Measurements from ENCODE around the gene YAE1.

YAE1 gene

DNA sequence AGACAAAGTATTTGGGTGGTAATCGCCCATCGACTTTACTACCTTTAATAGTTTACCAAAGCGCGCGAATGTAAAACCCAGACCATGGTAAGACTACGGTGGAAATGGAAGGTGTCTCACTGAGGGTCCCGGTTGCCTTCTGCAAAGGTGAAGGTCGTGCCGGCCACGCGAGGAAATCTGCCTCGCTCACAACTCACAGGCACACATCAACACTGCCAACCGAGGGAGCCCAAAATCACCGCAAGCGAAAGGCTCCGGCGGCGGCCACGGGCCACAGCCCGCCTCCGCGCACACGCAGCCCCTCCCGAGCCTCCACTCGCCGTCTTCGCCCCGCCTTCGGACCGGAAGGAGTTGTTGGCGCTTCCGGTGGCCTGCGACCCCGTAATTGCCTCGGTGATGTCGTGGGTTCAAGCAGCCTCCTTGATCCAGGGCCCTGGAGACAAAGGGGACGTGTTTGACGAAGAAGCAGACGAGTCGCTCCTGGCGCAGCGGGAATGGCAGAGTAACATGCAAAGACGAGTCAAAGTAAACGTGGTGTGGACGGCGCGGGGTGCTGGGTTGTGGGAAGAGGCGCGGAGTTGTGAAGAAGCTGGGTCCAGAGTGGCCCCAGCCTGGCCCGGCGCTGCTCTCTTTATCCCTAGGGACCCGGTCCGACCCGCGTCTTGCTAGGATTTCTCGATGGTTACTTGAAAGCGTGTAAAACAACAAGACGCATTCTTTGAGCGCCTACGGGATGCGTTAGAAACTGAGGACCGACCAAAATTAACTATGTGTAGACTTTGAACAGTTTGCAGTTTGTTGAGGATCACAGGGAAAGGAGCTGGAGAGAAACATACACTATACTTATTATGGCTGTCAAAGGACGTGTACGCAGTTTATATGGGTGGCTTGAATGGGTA, at the start of gene YAE1:
YAE1 (plus strand) TSS at position 382 of the 899 bp plus-strand sequence; CDS start at position 397, 15 bp downstream.
- ATAC-seq (peak; percentile 97), DNase-seq (peak; percentile 88)
- H3K27me3 Mint-ChIP-seq, result no peaks in the 10 kb centered on the region
- H3K4me3 Mint-ChIP-seq, result peak within 1 kb of the TSS; percentile 100
- H3K9me3 Mint-ChIP-seq, result no peaks in the 10 kb centered on the region
- H3K4me1 Mint-ChIP-seq, result peaks cover 27% of the 10 kb centered on the region
- H3K36me3 Mint-ChIP-seq (ENCODE audit: low read depth), result peaks cover 10% of the 10 kb centered on the region
- peak within 1 kb of the TSS; percentile 96 for H3K27ac Mint-ChIP-seq

DNA sequence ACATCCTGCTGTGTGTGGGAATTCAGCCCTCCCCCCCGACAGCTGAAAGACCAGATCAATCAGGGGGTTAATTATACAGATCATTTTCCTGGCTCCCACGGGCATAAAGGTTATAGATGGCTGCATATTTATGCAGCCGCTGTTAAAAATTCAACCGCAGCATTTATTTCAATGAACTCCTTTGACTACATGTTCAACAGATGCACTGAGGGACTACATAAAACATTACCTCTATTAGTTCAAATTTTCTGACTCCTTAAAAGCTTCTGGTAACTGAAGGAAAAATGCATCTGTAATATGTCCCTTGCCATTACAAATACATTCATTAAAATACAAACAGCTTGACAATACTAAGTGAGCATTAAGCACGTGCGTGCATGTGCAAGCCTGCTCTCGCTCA, 49.7 kb upstream of the YAE1 start:
- H3K4me1 Mint-ChIP-seq, result no peaks in the 10 kb centered on the region
- H3K4me3 Mint-ChIP-seq, result no peak overlapping the region
- ATAC-seq, result no peak
- no peaks in the 10 kb centered on the region for H3K36me3 Mint-ChIP-seq (ENCODE audit: low read depth)
- no peak for DNase-seq
- no peak overlapping the region for H3K27ac Mint-ChIP-seq
- H3K9me3 Mint-ChIP-seq, result no peaks in the 10 kb centered on the region
- H3K27me3 Mint-ChIP-seq, result no peaks in the 10 kb centered on the region

- H3K27ac Mint-ChIP-seq, result no peak overlapping the region
- no peaks in the 10 kb centered on the region for H3K9me3 Mint-ChIP-seq
- no peak overlapping the region for H3K4me3 Mint-ChIP-seq
- DNase-seq (no peak), ATAC-seq (no peak)
- H3K27me3 Mint-ChIP-seq, result peaks cover 2% of the 10 kb centered on the region
- H3K4me1 Mint-ChIP-seq, result no peaks in the 10 kb centered on the region
- H3K36me3 Mint-ChIP-seq (ENCODE audit: low read depth), result no peaks in the 10 kb centered on the region
These were observed 49.0 kb upstream of the YAE1 start for GRCh38 chr7:39517240-39517639.

DNA sequence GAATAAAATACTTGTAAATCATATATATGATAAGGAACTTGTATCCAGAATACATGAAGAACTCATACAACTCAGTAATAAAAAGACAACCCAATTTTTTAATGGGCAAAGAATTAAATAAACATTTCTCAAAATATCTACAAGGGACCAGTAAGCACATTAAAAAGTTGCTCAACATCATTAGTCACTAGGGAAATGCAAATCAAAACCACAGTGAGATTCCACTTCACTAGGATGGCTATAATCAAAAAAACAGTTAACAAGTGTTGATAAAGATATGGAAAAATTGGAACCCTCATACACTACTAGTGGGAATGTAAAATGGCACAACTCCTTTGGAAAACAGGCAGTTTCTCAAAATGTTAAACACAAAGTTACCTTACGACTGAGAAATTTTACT, 40.3 kb upstream of the YAE1 start:
- H3K4me1 Mint-ChIP-seq, result no peaks in the 10 kb centered on the region
- ATAC-seq (no peak), DNase-seq (no peak)
- H3K4me3 Mint-ChIP-seq, result no peak overlapping the region
- peaks cover 22% of the 10 kb centered on the region for H3K27me3 Mint-ChIP-seq
- H3K36me3 Mint-ChIP-seq (ENCODE audit: low read depth), result no peaks in the 10 kb centered on the region
- H3K27ac Mint-ChIP-seq, result no peak overlapping the region
- no peaks in the 10 kb centered on the region for H3K9me3 Mint-ChIP-seq

- DNase-seq (no peak), ATAC-seq (no peak)
- Mint-ChIP-seq H3K4me1 (no peaks in the 10 kb centered on the region), H3K27ac (no peak overlapping the region), H3K4me3 (no peak overlapping the region), H3K27me3 (peaks cover 22% of the 10 kb centered on the region), H3K36me3 (ENCODE audit: low read depth) (no peaks in the 10 kb centered on the region), H3K9me3 (no peaks in the 10 kb centered on the region)
These were observed 39.5 kb upstream of the YAE1 start for GRCh38 chr7:39526666-39527065.

GRCh38 chr7:39527296-39527695, 38.9 kb upstream of the YAE1 start:
- no peaks in the 10 kb centered on the region for H3K9me3 Mint-ChIP-seq
- H3K27me3 Mint-ChIP-seq, result peaks cover 20% of the 10 kb centered on the region
- H3K36me3 Mint-ChIP-seq (ENCODE audit: low read depth), result no peaks in the 10 kb centered on the region
- no peak overlapping the region for H3K4me3 Mint-ChIP-seq
- no peaks in the 10 kb centered on the region for H3K4me1 Mint-ChIP-seq
- DNase-seq (no peak), ATAC-seq (no peak)
- H3K27ac Mint-ChIP-seq, result no peak overlapping the region

- no peak for ATAC-seq
- Mint-ChIP-seq H3K36me3 (ENCODE audit: low read depth) (no peaks in the 10 kb centered on the region), H3K27me3 (peaks cover 20% of the 10 kb centered on the region), H3K27ac (no peak overlapping the region), H3K4me1 (no peaks in the 10 kb centered on the region), H3K4me3 (no peak overlapping the region), H3K9me3 (no peaks in the 10 kb centered on the region)
- DNase-seq, result no peak
These were observed 38.3 kb upstream of the YAE1 start for GRCh38 chr7:39527951-39528350.

DNA sequence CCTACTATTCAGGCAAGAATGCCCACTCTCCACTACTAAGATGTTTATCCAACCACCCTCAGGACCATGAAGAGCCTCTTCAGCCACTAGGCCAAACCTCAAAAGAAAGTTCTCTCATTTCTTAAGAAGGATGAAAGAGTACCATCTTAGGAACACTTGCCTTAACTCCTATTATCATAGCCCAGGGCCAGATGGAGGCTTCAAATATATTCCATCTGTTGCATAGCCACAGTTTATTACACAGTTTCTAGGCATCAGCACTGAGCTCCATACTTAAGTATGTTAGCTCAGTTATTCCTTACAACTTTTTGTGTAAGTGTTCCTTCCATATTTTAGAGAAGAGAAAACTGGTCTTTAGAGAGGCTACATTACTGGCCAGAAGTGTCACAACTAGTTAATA, 37.4 kb upstream of the YAE1 start:
- Mint-ChIP-seq H3K4me3 (no peak overlapping the region), H3K27ac (no peak overlapping the region), H3K36me3 (ENCODE audit: low read depth) (no peaks in the 10 kb centered on the region), H3K27me3 (peaks cover 18% of the 10 kb centered on the region), H3K4me1 (no peaks in the 10 kb centered on the region), H3K9me3 (no peaks in the 10 kb centered on the region)
- DNase-seq, result no peak
- no peak for ATAC-seq

- Mint-ChIP-seq H3K9me3 (no peaks in the 10 kb centered on the region), H3K4me3 (no peak overlapping the region), H3K27ac (no peak overlapping the region), H3K36me3 (ENCODE audit: low read depth) (no peaks in the 10 kb centered on the region), H3K4me1 (no peaks in the 10 kb centered on the region), H3K27me3 (peaks cover 14% of the 10 kb centered on the region)
- no peak for DNase-seq
- no peak for ATAC-seq
These were observed 36.6 kb upstream of the YAE1 start for GRCh38 chr7:39529582-39529981.

DNA sequence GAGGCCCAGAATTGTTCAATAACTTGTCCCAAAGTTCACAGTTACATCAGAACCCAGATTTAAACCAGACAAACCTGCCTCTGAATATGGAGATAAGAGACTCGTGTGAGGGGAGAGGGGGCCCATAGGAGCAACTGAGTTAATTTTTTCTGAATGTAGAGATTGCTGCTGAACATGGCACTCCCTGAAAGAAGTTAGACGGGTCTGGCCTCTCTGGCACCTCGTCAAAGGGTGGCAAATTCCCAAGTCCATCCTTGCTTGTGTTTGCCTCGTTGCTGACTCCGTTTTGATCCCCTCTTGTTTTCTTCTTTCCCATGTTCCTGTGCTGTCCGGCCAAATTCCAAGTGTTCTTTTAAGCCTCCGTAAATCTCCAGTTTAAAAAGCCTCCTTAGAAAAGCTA, 35.2 kb upstream of the YAE1 start:
- no peaks in the 10 kb centered on the region for H3K36me3 Mint-ChIP-seq (ENCODE audit: low read depth)
- no peaks in the 10 kb centered on the region for H3K9me3 Mint-ChIP-seq
- H3K27ac Mint-ChIP-seq, result no peak overlapping the region
- no peaks in the 10 kb centered on the region for H3K4me1 Mint-ChIP-seq
- H3K4me3 Mint-ChIP-seq, result no peak overlapping the region
- no peak for DNase-seq
- peaks cover 2% of the 10 kb centered on the region for H3K27me3 Mint-ChIP-seq
- no peak for ATAC-seq

- DNase-seq, result no peak
- Mint-ChIP-seq H3K27ac (no peak overlapping the region), H3K27me3 (peaks cover 2% of the 10 kb centered on the region), H3K9me3 (no peaks in the 10 kb centered on the region), H3K4me1 (no peaks in the 10 kb centered on the region), H3K4me3 (no peak overlapping the region), H3K36me3 (ENCODE audit: low read depth) (no peaks in the 10 kb centered on the region)
- peak; percentile 15 for ATAC-seq
These were observed 34.4 kb upstream of the YAE1 start for GRCh38 chr7:39531818-39532217.

DNA sequence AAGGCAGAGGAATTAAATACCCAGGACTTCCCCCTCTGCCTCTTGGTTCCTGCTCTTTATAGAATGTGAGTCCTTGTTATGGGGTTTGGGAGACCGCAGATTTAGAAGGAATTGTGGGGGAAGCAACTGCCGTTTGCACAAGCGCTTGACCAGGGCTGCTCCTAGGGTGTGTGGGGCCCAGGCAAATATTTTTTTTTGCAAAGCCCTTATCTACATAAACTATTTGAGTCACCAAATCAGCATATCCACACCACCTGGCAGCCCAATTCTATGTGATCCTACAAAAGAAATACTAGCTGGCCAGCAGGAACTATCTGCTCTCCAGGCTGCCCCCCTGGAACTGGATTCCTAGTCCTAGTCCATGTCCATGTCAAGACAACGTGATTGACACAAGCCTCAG, 33.4 kb upstream of the YAE1 start:
- no peaks in the 10 kb centered on the region for H3K36me3 Mint-ChIP-seq (ENCODE audit: low read depth)

GRCh38 chr7:39534599-39534998, 31.6 kb upstream of the YAE1 start:
- DNase-seq, result no peak
- no peak for ATAC-seq
- Mint-ChIP-seq H3K4me1 (no peaks in the 10 kb centered on the region), H3K4me3 (no peak overlapping the region), H3K9me3 (no peaks in the 10 kb centered on the region), H3K27me3 (peaks cover 2% of the 10 kb centered on the region), H3K36me3 (ENCODE audit: low read depth) (no peaks in the 10 kb centered on the region), H3K27ac (no peak overlapping the region)

More for the DNA sequence above, 33.4 kb upstream of the YAE1 start:
- no peak for DNase-seq
- no peak overlapping the region for H3K27ac Mint-ChIP-seq
- no peak overlapping the region for H3K4me3 Mint-ChIP-seq
- ATAC-seq, result no peak
- no peaks in the 10 kb centered on the region for H3K9me3 Mint-ChIP-seq
- H3K4me1 Mint-ChIP-seq, result no peaks in the 10 kb centered on the region
- H3K27me3 Mint-ChIP-seq, result no peaks in the 10 kb centered on the region

- H3K27ac Mint-ChIP-seq, result no peak overlapping the region
- DNase-seq (no peak), ATAC-seq (peak; percentile 38)
- H3K36me3 Mint-ChIP-seq (ENCODE audit: low read depth), result no peaks in the 10 kb centered on the region
- no peaks in the 10 kb centered on the region for H3K9me3 Mint-ChIP-seq
- H3K4me1 Mint-ChIP-seq, result no peaks in the 10 kb centered on the region
- peaks cover 2% of the 10 kb centered on the region for H3K27me3 Mint-ChIP-seq
- H3K4me3 Mint-ChIP-seq, result no peak overlapping the region
These were observed 31.1 kb upstream of the YAE1 start for GRCh38 chr7:39535064-39535463.

DNA sequence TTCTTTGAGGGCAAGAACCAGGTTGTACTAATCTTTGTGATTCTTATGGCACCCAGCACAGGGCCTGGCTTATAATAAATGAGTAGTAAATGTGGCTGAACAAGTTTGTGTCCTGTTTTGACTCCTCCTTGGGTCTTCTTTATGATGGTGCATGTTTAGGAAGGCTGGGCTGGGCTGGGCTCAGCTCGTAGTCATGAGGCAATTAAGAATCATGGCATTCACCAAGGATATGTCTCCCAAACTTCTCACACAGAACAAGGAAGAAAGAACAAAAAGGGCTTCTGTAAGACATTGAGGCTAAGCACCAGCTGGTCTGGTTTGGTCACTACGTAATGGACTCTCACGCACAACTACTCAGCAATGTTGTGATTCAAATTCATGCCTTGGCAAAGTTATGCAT, 30.5 kb upstream of the YAE1 start:
- Mint-ChIP-seq H3K36me3 (ENCODE audit: low read depth) (no peaks in the 10 kb centered on the region), H3K4me3 (no peak overlapping the region), H3K4me1 (no peaks in the 10 kb centered on the region), H3K27ac (no peak overlapping the region), H3K27me3 (peaks cover 2% of the 10 kb centered on the region), H3K9me3 (no peaks in the 10 kb centered on the region)
- DNase-seq (no peak), ATAC-seq (no peak)

Data from activated naive CD8-positive, alpha-beta T cell treated with anti-CD3 and anti-CD28 coated beads, Interleukin-2, amount 50 U/mL, for 24 hours (primary cell).